DND-41 (cell line): ENCODE measurements around the gene PRKCZ.

Experiments
- EZH2 ChIP-seq: IDR thresholded peaks from 3 replicates; pipeline ENCODE4 v1.6.1; 2012; ENCODE audit warnings: borderline replicate concordance, low read depth, mild to moderate bottlenecking, moderate library complexity, low read length, inconsistent platforms; ENCODE audit not compliant: severe bottlenecking
- TF ChIP-seq, protein P1 (sequence below): IDR thresholded peaks from 2 replicates; pipeline ENCODE4 v1.5.1; 2012; ENCODE audit warnings: borderline replicate concordance, low read length, moderate library complexity, mild to moderate bottlenecking; ENCODE audit not compliant: poor library complexity, severe bottlenecking; ENCODE audit errors: extremely low read depth

DNA sequence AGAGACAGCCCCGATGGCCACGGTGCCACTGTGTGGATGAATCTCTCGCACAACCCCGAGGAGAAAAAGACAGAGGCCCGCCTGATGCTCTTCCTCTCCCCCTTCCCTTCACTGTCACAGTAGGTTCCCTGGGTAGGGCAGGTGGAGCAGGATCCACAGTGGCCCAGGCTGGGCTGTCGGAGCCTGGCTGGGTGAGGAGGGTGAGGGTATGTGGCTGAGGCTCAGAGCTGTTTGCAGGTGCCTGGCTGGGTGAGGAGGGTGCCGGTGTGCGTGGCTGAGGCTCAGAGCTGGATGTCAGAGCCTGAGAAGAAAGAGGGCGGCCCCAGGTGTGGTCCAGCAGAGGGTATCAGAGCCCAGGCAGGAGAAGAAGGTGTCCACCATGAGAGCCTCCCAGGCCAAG is 49.4 kb upstream of the PRKCZ start:
- TF ChIP-seq, protein P1, sequence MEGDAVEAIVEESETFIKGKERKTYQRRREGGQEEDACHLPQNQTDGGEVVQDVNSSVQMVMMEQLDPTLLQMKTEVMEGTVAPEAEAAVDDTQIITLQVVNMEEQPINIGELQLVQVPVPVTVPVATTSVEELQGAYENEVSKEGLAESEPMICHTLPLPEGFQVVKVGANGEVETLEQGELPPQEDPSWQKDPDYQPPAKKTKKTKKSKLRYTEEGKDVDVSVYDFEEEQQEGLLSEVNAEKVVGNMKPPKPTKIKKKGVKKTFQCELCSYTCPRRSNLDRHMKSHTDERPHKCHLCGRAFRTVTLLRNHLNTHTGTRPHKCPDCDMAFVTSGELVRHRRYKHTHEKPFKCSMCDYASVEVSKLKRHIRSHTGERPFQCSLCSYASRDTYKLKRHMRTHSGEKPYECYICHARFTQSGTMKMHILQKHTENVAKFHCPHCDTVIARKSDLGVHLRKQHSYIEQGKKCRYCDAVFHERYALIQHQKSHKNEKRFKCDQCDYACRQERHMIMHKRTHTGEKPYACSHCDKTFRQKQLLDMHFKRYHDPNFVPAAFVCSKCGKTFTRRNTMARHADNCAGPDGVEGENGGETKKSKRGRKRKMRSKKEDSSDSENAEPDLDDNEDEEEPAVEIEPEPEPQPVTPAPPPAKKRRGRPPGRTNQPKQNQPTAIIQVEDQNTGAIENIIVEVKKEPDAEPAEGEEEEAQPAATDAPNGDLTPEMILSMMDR, result no peak
- TF ChIP-seq EZH2, result no peak
